Measurements from ENCODE around the gene LDLRAD3.

The LDLRAD3 gene

GRCh38 chr11:36249246-36249645, 305.4 kb downstream of the LDLRAD3 start:
- H3K36me3 ChIP-seq (ENCODE audit: insufficient read depth, low read length): no peaks in the 10 kb centered on the region
- H3K4me1 ChIP-seq (ENCODE audit: control insufficient read depth, insufficient read depth, low read length): peaks cover 22% of the 10 kb centered on the region
- no peak overlapping the region for H3K9ac ChIP-seq (ENCODE audit: low read depth, low read length)
- H3K9me3 ChIP-seq (replicated peaks; ENCODE audit: low read length): no peaks in the 10 kb centered on the region
- H3K27me3 ChIP-seq (ENCODE audit: control insufficient read depth, insufficient read depth, low read length): no peaks in the 10 kb centered on the region
- peak overlapping the region; percentile 0 for H3K4me2 ChIP-seq (ENCODE audit: low read length)
- H3K4me3 ChIP-seq (ENCODE audit: low read length): no peak overlapping the region

- H3K4me2 ChIP-seq (ENCODE audit: low read length): no peak overlapping the region
- no peak overlapping the region for H3K4me3 ChIP-seq (ENCODE audit: low read length)
Measured at GRCh38 chr11:36251823-36252222, 308.0 kb downstream of the LDLRAD3 start.

GRCh38 chr11:36253238-36253637, 309.4 kb downstream of the LDLRAD3 start:
- peaks cover 34% of the 10 kb centered on the region for H3K4me1 ChIP-seq (ENCODE audit: control insufficient read depth, insufficient read depth, low read length)
- no peaks in the 10 kb centered on the region for H3K36me3 ChIP-seq (ENCODE audit: insufficient read depth, low read length)
- no peak overlapping the region for H3K4me3 ChIP-seq (ENCODE audit: low read length)
- peaks cover 3% of the 10 kb centered on the region for H3K9me3 ChIP-seq (replicated peaks; ENCODE audit: low read length)
- H3K27me3 ChIP-seq (ENCODE audit: control insufficient read depth, insufficient read depth, low read length): no peaks in the 10 kb centered on the region
- H3K4me2 ChIP-seq (ENCODE audit: low read length): no peak overlapping the region
- H3K9ac ChIP-seq (ENCODE audit: low read depth, low read length): no peak overlapping the region

More at GRCh38 chr11:36251823-36252222, 308.0 kb downstream of the LDLRAD3 start:
- peaks cover 3% of the 10 kb centered on the region for H3K9me3 ChIP-seq (replicated peaks; ENCODE audit: low read length)
- H3K27me3 ChIP-seq (ENCODE audit: control insufficient read depth, insufficient read depth, low read length): no peaks in the 10 kb centered on the region
- no peaks in the 10 kb centered on the region for H3K36me3 ChIP-seq (ENCODE audit: insufficient read depth, low read length)
- H3K4me1 ChIP-seq (ENCODE audit: control insufficient read depth, insufficient read depth, low read length): peaks cover 27% of the 10 kb centered on the region
- H3K9ac ChIP-seq (ENCODE audit: low read depth, low read length): no peak overlapping the region

- Histone ChIP-seq H3K4me1 (ENCODE audit: control insufficient read depth, insufficient read depth, low read length) (peaks cover 24% of the 10 kb centered on the region), H3K4me2 (ENCODE audit: low read length) (no peak overlapping the region), H3K9me3 (replicated peaks; ENCODE audit: low read length) (peaks cover 3% of the 10 kb centered on the region), H3K36me3 (ENCODE audit: insufficient read depth, low read length) (no peaks in the 10 kb centered on the region), H3K9ac (ENCODE audit: low read depth, low read length) (no peak overlapping the region), H3K4me3 (ENCODE audit: low read length) (no peak overlapping the region), H3K27me3 (ENCODE audit: control insufficient read depth, insufficient read depth, low read length) (no peaks in the 10 kb centered on the region)
Measured at GRCh38 chr11:36254713-36255112, 310.9 kb downstream of the LDLRAD3 start.

- no peak overlapping the region for H3K4me3 ChIP-seq (ENCODE audit: low read length)
- peaks cover 20% of the 10 kb centered on the region for H3K4me1 ChIP-seq (ENCODE audit: control insufficient read depth, insufficient read depth, low read length)
- no peak overlapping the region for H3K4me2 ChIP-seq (ENCODE audit: low read length)
- H3K9me3 ChIP-seq (replicated peaks; ENCODE audit: low read length): peaks cover 3% of the 10 kb centered on the region
- H3K9ac ChIP-seq (ENCODE audit: low read depth, low read length): no peak overlapping the region
- no peaks in the 10 kb centered on the region for H3K36me3 ChIP-seq (ENCODE audit: insufficient read depth, low read length)
- no peaks in the 10 kb centered on the region for H3K27me3 ChIP-seq (ENCODE audit: control insufficient read depth, insufficient read depth, low read length)
Measured at GRCh38 chr11:36257351-36257750, 313.5 kb downstream of the LDLRAD3 start.

- peaks cover 3% of the 10 kb centered on the region for H3K9me3 ChIP-seq (replicated peaks; ENCODE audit: low read length)
- H3K4me3 ChIP-seq (ENCODE audit: low read length): no peak overlapping the region
- no peak overlapping the region for H3K4me2 ChIP-seq (ENCODE audit: low read length)
- no peaks in the 10 kb centered on the region for H3K27me3 ChIP-seq (ENCODE audit: control insufficient read depth, insufficient read depth, low read length)
- no peaks in the 10 kb centered on the region for H3K36me3 ChIP-seq (ENCODE audit: insufficient read depth, low read length)
- H3K4me1 ChIP-seq (ENCODE audit: control insufficient read depth, insufficient read depth, low read length): peaks cover 12% of the 10 kb centered on the region
- H3K9ac ChIP-seq (ENCODE audit: low read depth, low read length): no peak overlapping the region
Measured at GRCh38 chr11:36258730-36259360, 315.0 kb downstream of the LDLRAD3 start.

- H3K9me3 ChIP-seq (replicated peaks; ENCODE audit: low read length): peaks cover 2% of the 10 kb centered on the region
- H3K4me1 ChIP-seq (ENCODE audit: control insufficient read depth, insufficient read depth, low read length): peaks cover 7% of the 10 kb centered on the region
- H3K4me3 ChIP-seq (ENCODE audit: low read length): no peak overlapping the region
- no peaks in the 10 kb centered on the region for H3K27me3 ChIP-seq (ENCODE audit: control insufficient read depth, insufficient read depth, low read length)
- H3K4me2 ChIP-seq (ENCODE audit: low read length): no peak overlapping the region
- no peaks in the 10 kb centered on the region for H3K36me3 ChIP-seq (ENCODE audit: insufficient read depth, low read length)
- no peak overlapping the region for H3K9ac ChIP-seq (ENCODE audit: low read depth, low read length)
Measured at GRCh38 chr11:36261094-36261493, 317.2 kb downstream of the LDLRAD3 start.

- H3K4me3 ChIP-seq (ENCODE audit: low read length): no peak overlapping the region
- no peak overlapping the region for H3K9ac ChIP-seq (ENCODE audit: low read depth, low read length)
Measured at GRCh38 chr11:36264011-36264972, 320.4 kb downstream of the LDLRAD3 start.

GRCh38 chr11:36264973-36265344, 321.1 kb downstream of the LDLRAD3 start:
- H3K4me3 ChIP-seq (ENCODE audit: low read length): no peak overlapping the region
- no peak overlapping the region for H3K4me2 ChIP-seq (ENCODE audit: low read length)
- no peaks in the 10 kb centered on the region for H3K9me3 ChIP-seq (replicated peaks; ENCODE audit: low read length)
- H3K27me3 ChIP-seq (ENCODE audit: control insufficient read depth, insufficient read depth, low read length): no peaks in the 10 kb centered on the region
- no peak overlapping the region for H3K9ac ChIP-seq (ENCODE audit: low read depth, low read length)
- H3K4me1 ChIP-seq (ENCODE audit: control insufficient read depth, insufficient read depth, low read length): no peaks in the 10 kb centered on the region
- peaks cover 3% of the 10 kb centered on the region for H3K36me3 ChIP-seq (ENCODE audit: insufficient read depth, low read length)

More at GRCh38 chr11:36264011-36264972, 320.4 kb downstream of the LDLRAD3 start:
- Histone ChIP-seq H3K9me3 (replicated peaks; ENCODE audit: low read length) (no peaks in the 10 kb centered on the region), H3K4me2 (ENCODE audit: low read length) (no peak overlapping the region), H3K36me3 (ENCODE audit: insufficient read depth, low read length) (no peaks in the 10 kb centered on the region), H3K4me1 (ENCODE audit: control insufficient read depth, insufficient read depth, low read length) (no peaks in the 10 kb centered on the region), H3K27me3 (ENCODE audit: control insufficient read depth, insufficient read depth, low read length) (no peaks in the 10 kb centered on the region)

- Histone ChIP-seq H3K36me3 (ENCODE audit: insufficient read depth, low read length) (peaks cover 6% of the 10 kb centered on the region), H3K27me3 (ENCODE audit: control insufficient read depth, insufficient read depth, low read length) (no peaks in the 10 kb centered on the region), H3K9me3 (replicated peaks; ENCODE audit: low read length) (no peaks in the 10 kb centered on the region), H3K9ac (ENCODE audit: low read depth, low read length) (no peak overlapping the region), H3K4me2 (ENCODE audit: low read length) (no peak overlapping the region), H3K4me3 (ENCODE audit: low read length) (no peak overlapping the region), H3K4me1 (ENCODE audit: control insufficient read depth, insufficient read depth, low read length) (no peaks in the 10 kb centered on the region)
Measured at GRCh38 chr11:36265793-36266628, 322.1 kb downstream of the LDLRAD3 start.

GRCh38 chr11:36266767-36267166, 322.9 kb downstream of the LDLRAD3 start:
- H3K4me3 ChIP-seq (ENCODE audit: low read length): no peak overlapping the region
- no peaks in the 10 kb centered on the region for H3K27me3 ChIP-seq (ENCODE audit: control insufficient read depth, insufficient read depth, low read length)
- H3K9me3 ChIP-seq (replicated peaks; ENCODE audit: low read length): no peaks in the 10 kb centered on the region
- H3K36me3 ChIP-seq (ENCODE audit: insufficient read depth, low read length): peaks cover 13% of the 10 kb centered on the region
- H3K4me2 ChIP-seq (ENCODE audit: low read length): no peak overlapping the region
- no peaks in the 10 kb centered on the region for H3K4me1 ChIP-seq (ENCODE audit: control insufficient read depth, insufficient read depth, low read length)
- H3K9ac ChIP-seq (ENCODE audit: low read depth, low read length): no peak overlapping the region
